H9 (cell line): Measurements from ENCODE around the gene SLC25A43. TPM values are rescaled to one million over a fixed set of nuclear protein-coding genes. Genes with fewer than 3 reads are reported as not detected.

ENCODE experiments used
- DNase-seq: peaks from one replicate; pipeline ENCODE4 v3.0.0-alpha.2; 2017
- H2AFZ ChIP-seq: one replicate; pipeline ENCODE4 v1.6.1; 2013; ENCODE audit warnings: mild to moderate bottlenecking, low read length, control low read depth, moderate library complexity
- H2AK5ac ChIP-seq: 2 replicates; pipeline ENCODE4 v1.6.1; 2013; ENCODE audit warnings: low read length, control low read depth, mixed read lengths; ENCODE audit not compliant: insufficient read length
- H2BK120ac ChIP-seq: one replicate; pipeline ENCODE4 v1.6.1; 2013; ENCODE audit warnings: low read depth, mild to moderate bottlenecking, low read length, control low read depth, inconsistent platforms; ENCODE audit not compliant: poor library complexity, severe bottlenecking
- H2BK12ac ChIP-seq: 2 replicates; pipeline ENCODE4 v1.6.1; 2013; ENCODE audit warnings: low read length, control low read depth, mixed read lengths, low read depth; ENCODE audit not compliant: insufficient read length
- H2BK15ac ChIP-seq: 2 replicates; pipeline ENCODE4 v1.6.1; 2013; ENCODE audit warnings: low read depth, low read length, control low read depth
- H2BK20ac ChIP-seq: one replicate; pipeline ENCODE4 v1.6.1; 2013; ENCODE audit warnings: low read depth, mild to moderate bottlenecking, low read length, control low read depth, inconsistent platforms; ENCODE audit not compliant: poor library complexity, severe bottlenecking
- H2BK5ac ChIP-seq: 2 replicates; pipeline ENCODE4 v1.6.1; 2013; ENCODE audit warnings: low read length, control low read depth, mixed read lengths; ENCODE audit not compliant: insufficient read length
- H3K14ac ChIP-seq: 2 replicates; pipeline ENCODE4 v1.6.1; 2013; ENCODE audit warnings: low read length, control low read depth; ENCODE audit not compliant: insufficient read depth
- H3K18ac ChIP-seq: 2 replicates; pipeline ENCODE4 v1.6.1; 2013; ENCODE audit warnings: low read depth, mild to moderate bottlenecking, mixed read lengths, low read length, control low read depth; ENCODE audit not compliant: insufficient read length
- H3K23ac ChIP-seq: 2 replicates; pipeline ENCODE4 v1.6.1; 2013; ENCODE audit warnings: low read length, control low read depth, mixed read lengths, low read depth; ENCODE audit not compliant: insufficient read length
- H3K23me2 ChIP-seq: 2 replicates; pipeline ENCODE4 v1.6.1; 2013; ENCODE audit warnings: low read depth, mild to moderate bottlenecking, mixed read lengths, low read length, control low read depth; ENCODE audit not compliant: insufficient read length, poor library complexity, severe bottlenecking
- H3K27ac ChIP-seq: 2 replicates; pipeline ENCODE4 v1.5.1; 2013; ENCODE audit warnings: low read length, control low read depth, mixed read lengths, low read depth; ENCODE audit not compliant: insufficient read length
- H3K27me3 ChIP-seq: 2 replicates; pipeline ENCODE4 v1.6.1; 2013; ENCODE audit warnings: low read length, control low read depth, inconsistent platforms; ENCODE audit not compliant: insufficient read depth
- H3K4ac ChIP-seq: 2 replicates; pipeline ENCODE4 v1.6.1; 2013; ENCODE audit warnings: low read depth, mild to moderate bottlenecking, control low read depth, inconsistent platforms, low read length, moderate library complexity
- H3K4me1 ChIP-seq: 2 replicates; pipeline ENCODE4 v1.6.1; 2013; ENCODE audit warnings: low read length, control low read depth, inconsistent platforms; ENCODE audit not compliant: insufficient read depth
- H3K4me2 ChIP-seq: 2 replicates; pipeline ENCODE4 v1.6.1; 2013; ENCODE audit warnings: low read length, control low read depth, mixed read lengths; ENCODE audit not compliant: insufficient read length, insufficient read depth
- H3K56ac ChIP-seq: 2 replicates; pipeline ENCODE4 v1.6.1; 2013; ENCODE audit warnings: low read depth, mild to moderate bottlenecking, mixed read lengths, low read length, control low read depth; ENCODE audit not compliant: insufficient read length
- H3K79me1 ChIP-seq: 2 replicates; pipeline ENCODE4 v1.6.1; 2013; ENCODE audit warnings: low read depth, mild to moderate bottlenecking, moderate library complexity, low read length, control low read depth, inconsistent platforms; ENCODE audit not compliant: insufficient read depth, poor library complexity, severe bottlenecking
- H3K79me2 ChIP-seq: 2 replicates; pipeline ENCODE4 v1.6.1; 2013; ENCODE audit warnings: low read length, control low read depth, inconsistent platforms; ENCODE audit not compliant: insufficient read depth
- H3K9ac ChIP-seq: 2 replicates; pipeline ENCODE4 v1.6.1; 2013; ENCODE audit warnings: low read length, control low read depth, mixed read lengths; ENCODE audit not compliant: insufficient read length; ENCODE audit errors: extremely low read depth
- H3K9me3 ChIP-seq: one replicate; pipeline ENCODE4 v1.6.1; 2013; ENCODE audit warnings: low read depth, low read length, inconsistent platforms; ENCODE audit not compliant: control insufficient read depth
- H3T11ph ChIP-seq: one replicate; pipeline ENCODE4 v1.6.1; 2013; ENCODE audit warnings: mild to moderate bottlenecking, low read length, control low read depth, inconsistent platforms
- H4K20me1 ChIP-seq: one replicate; pipeline ENCODE4 v1.6.1; 2013; ENCODE audit not compliant: control insufficient read depth, insufficient read length, insufficient read depth
- H4K5ac ChIP-seq: 2 replicates; pipeline ENCODE4 v1.6.1; 2013; ENCODE audit warnings: low read depth, mild to moderate bottlenecking, mixed read lengths, low read length, control low read depth; ENCODE audit not compliant: insufficient read length
- H4K8ac ChIP-seq: replicated peaks from 2 replicates; pipeline ENCODE4 v1.6.1; 2013; ENCODE audit warnings: low read length, control low read depth, mixed read lengths, low read depth; ENCODE audit not compliant: insufficient read length
- H4K91ac ChIP-seq: 2 replicates; pipeline ENCODE4 v1.6.1; 2013; ENCODE audit warnings: low read depth, mild to moderate bottlenecking, moderate library complexity, mixed read lengths, low read length, control low read depth; ENCODE audit not compliant: insufficient read length
- H3K27ac Mint-ChIP-seq, 3 experiments: 2 replicates in 2 of 3; 3 replicates in 1 of 3; pipeline ENCODE4 v1.8.0; 2020 to 2021; ENCODE audit warnings: mixed read lengths in 3 of 3, mild to moderate bottlenecking in 1 of 3, moderate library complexity in 1 of 3
- H3K27me3 Mint-ChIP-seq: 2 replicates; pipeline ENCODE4 v1.8.0; 2021; ENCODE audit warnings: low read depth, mild to moderate bottlenecking, moderate library complexity, mixed read lengths
- H3K36me3 Mint-ChIP-seq, 3 experiments: 2 replicates in 2 of 3; 3 replicates in 1 of 3; pipeline ENCODE4 v1.8.0; 2020 to 2021; ENCODE audit warnings: low read depth in 3 of 3, mixed read lengths in 3 of 3; ENCODE audit not compliant: insufficient read depth in 1 of 3
- H3K4me1 Mint-ChIP-seq, 2 experiments: 2 replicates each; pipeline ENCODE4 v1.8.0; 2020; ENCODE audit warnings: mixed read lengths in 2 of 2
- H3K4me3 Mint-ChIP-seq, 2 experiments: 2 replicates in 1 of 2; 3 replicates in 1 of 2; pipeline ENCODE4 v1.8.0; 2020 to 2021; ENCODE audit warnings: mild to moderate bottlenecking in 2 of 2, mixed read lengths in 2 of 2, moderate library complexity in 1 of 2
- H3K9me3 Mint-ChIP-seq, 2 experiments: 2 replicates in 1 of 2; 3 replicates in 1 of 2; pipeline ENCODE4 v1.8.0; 2020; ENCODE audit warnings: mild to moderate bottlenecking in 2 of 2, mixed read lengths in 2 of 2, moderate library complexity in 1 of 2
- CTCF ChIP-seq: fragments of 200-600 bp; sonication (generic); conservative IDR thresholded peaks from 3 replicates; pipeline ENCODE4 v1.8.0; 2021; ENCODE audit warnings: antibody characterized with exemption, mild to moderate bottlenecking
- WGBS: extraction: QIAGEN DNeasy Blood & Tissue Kit; methylation state at CpG from one replicate; pipeline ENCODE4 v1.1.7; 2013; ENCODE audit warnings: missing lambda C conversion rate, low lambda C conversion rate, mixed read lengths; ENCODE audit not compliant: insufficient read length; ENCODE audit errors: extremely low coverage; 5-methylcytosine and 5-hydroxymethylcytosine counted together
- total RNA-seq: library from RNA; stranded (reverse); gene quantifications from 2 replicates; pipeline ENCODE4 v1.2.1, GENCODE V29; 2021

The SLC25A43 gene
- total RNA-seq, 1 experiment from 2014 or later, result 3.7 TPM

DNA sequence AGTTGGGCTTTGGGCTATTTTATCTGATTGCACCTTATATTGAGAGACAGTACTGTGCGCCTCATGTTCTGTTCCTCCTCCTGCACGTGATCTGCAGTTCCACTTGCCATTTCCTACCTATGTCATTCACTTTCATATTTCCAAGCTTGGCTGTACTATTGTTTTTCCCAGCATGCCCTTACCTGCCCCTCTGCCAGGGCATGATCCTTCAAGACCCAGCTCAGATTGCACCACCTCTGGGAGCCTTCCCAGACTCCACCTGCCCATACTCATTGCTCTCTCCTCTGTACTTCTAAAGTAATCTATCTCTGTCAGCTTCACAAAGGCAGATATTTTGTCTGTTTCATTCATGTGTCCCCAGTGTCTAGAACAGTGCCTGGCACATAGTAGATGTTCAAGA lies 80.7 kb downstream of the SLC25A43 start:
- no CpG with 5 or more reads among the region's 2 CpGs for whole genome bisulfite sequencing

More for the DNA sequence above, 80.7 kb downstream of the SLC25A43 start:
- Histone ChIP-seq H3T11ph (no peak overlapping the region), H2BK12ac (no peak overlapping the region), H3K9me3 (peaks cover 25% of the 10 kb centered on the region), H3K4me2 (no peak overlapping the region), H4K5ac (no peak overlapping the region), H3K79me1 (no peaks in the 10 kb centered on the region), H3K14ac (no peak overlapping the region), H2BK20ac (no peak overlapping the region), H3K23me2 (peaks cover 2% of the 10 kb centered on the region), H3K79me2 (no peaks in the 10 kb centered on the region), H2BK5ac (no peak overlapping the region), H3K4ac (no peak overlapping the region), H3K27me3 (no peaks in the 10 kb centered on the region), H4K20me1 (no peaks in the 10 kb centered on the region), H3K23ac (no peak overlapping the region), H3K56ac (no peak overlapping the region), H4K91ac (no peak overlapping the region), H3K18ac (no peak overlapping the region), H2BK120ac (no peak overlapping the region), H4K8ac (no peak overlapping the region), H2AK5ac (no peak overlapping the region), H2BK15ac (no peak overlapping the region), H2AFZ (no peak overlapping the region), H3K9ac (no peak overlapping the region), H3K27ac (no peak overlapping the region), H3K4me1 (no peaks in the 10 kb centered on the region)
- Mint-ChIP-seq H3K9me3 (peaks cover 64 to 69% of the 10 kb centered on the region in 2 experiments), H3K4me3 (no peak overlapping the region), H3K27me3 (peaks cover 23% of the 10 kb centered on the region), H3K4me1 (0 out of 4 replicates have a peak, but pooled peaks cover 0 to 2% of the 10 kb centered on the region in 2 experiments), H3K27ac (no peak overlapping the region), H3K36me3 (peaks cover 0 to 5% (median 1%) of the 10 kb centered on the region in 3 experiments; a peak in 2 of 7 replicates)
- TF ChIP-seq CTCF, result no peak
- no peak for DNase-seq
